Small intestine (tissue), 7 donors: Measurements from ENCODE around the gene SYCP2L. TPM values are rescaled to one million over a fixed set of nuclear protein-coding genes. Genes with fewer than 3 reads are reported as not detected.
"Not testable (repeated sequence)": the region's sequence is repeated elsewhere in the genome, so short reads cannot be mapped to it uniquely, and the experiment has no call there.

Experiments
- DNase-seq, 2 donors: peaks; one replicate each; pipeline versions ENCODE4 v3.0.0 to v3.0.0-alpha.2; 2013
- FAIRE-seq: peaks from 2 replicates; lab custom pipeline; 2012; peaks lifted over from hg19 to GRCh38; lab: Jason Lieb, UNC
- H3K27ac ChIP-seq, 3 donors: one replicate each; pipeline ENCODE4 v1.5.1; 2013; ENCODE audit warnings: low read length in 2 of 3, mild to moderate bottlenecking in 2 of 3, control low read depth in 1 of 3, inconsistent platforms in 1 of 3, low read depth in 1 of 3, moderate library complexity in 1 of 3
- H3K27me3 ChIP-seq, 3 donors: one replicate each; pipeline ENCODE4 v1.6.1; 2013; ENCODE audit warnings: low read length in 3 of 3, inconsistent platforms in 1 of 3; ENCODE audit not compliant: control insufficient read depth in 3 of 3, insufficient read depth in 3 of 3
- H3K36me3 ChIP-seq, 3 donors: one replicate each; pipeline ENCODE4 v1.6.1; 2013; ENCODE audit warnings: low read length in 3 of 3, inconsistent platforms in 1 of 3, low read depth in 1 of 3, mild to moderate bottlenecking in 1 of 3, moderate library complexity in 1 of 3; ENCODE audit not compliant: control insufficient read depth in 3 of 3, insufficient read depth in 2 of 3
- H3K4me1 ChIP-seq, 3 donors: one replicate each; pipeline ENCODE4 v1.6.1; 2013; ENCODE audit warnings: low read length in 2 of 3, inconsistent platforms in 1 of 3, low read depth in 1 of 3, mild to moderate bottlenecking in 1 of 3, moderate library complexity in 1 of 3; ENCODE audit not compliant: control insufficient read depth in 3 of 3, insufficient read depth in 2 of 3
- H3K4me3 ChIP-seq, 3 donors: one replicate each; pipeline ENCODE4 v1.5.1; 2013; ENCODE audit warnings: low read length in 3 of 3, control low read depth in 1 of 3, inconsistent platforms in 1 of 3, low read depth in 1 of 3, mild to moderate bottlenecking in 1 of 3, moderate library complexity in 1 of 3
- H3K9me3 ChIP-seq, 2 donors: one replicate each; pipeline ENCODE4 v1.6.1; 2013; ENCODE audit warnings: low read depth in 1 of 2, low read length in 1 of 2; ENCODE audit not compliant: control insufficient read depth in 2 of 2, insufficient read depth in 1 of 2
- WGBS, 3 donors: extraction: QIAGEN DNeasy Blood & Tissue Kit; methylation state at CpG; one replicate each; pipeline ENCODE4 v1.1.7; 2013; 5-methylcytosine and 5-hydroxymethylcytosine counted together
- polyA plus RNA-seq, 4 donors: library from polyadenylated mRNA; stranded (reverse) in 3 of 4; unstranded in 1 of 4; fragments of 200-250 nt in 3 of 4; fragments of 120-200 nt in 1 of 4; gene quantifications; one replicate each; pipeline versions ENCODE4 v1.2.1 to v1.2.3, GENCODE V29; 2013
- donor health status: healthy with polysubstance abuse.
- donor health status: control.
- donor health status: control.
- donor health status: Bipolar disorder and iron deficiency.
- donor health status: healthy.

The SYCP2L gene
- polyA plus RNA-seq, 4 donors, result 0.07 to 0.40 TPM; not detected in 2

DNA sequence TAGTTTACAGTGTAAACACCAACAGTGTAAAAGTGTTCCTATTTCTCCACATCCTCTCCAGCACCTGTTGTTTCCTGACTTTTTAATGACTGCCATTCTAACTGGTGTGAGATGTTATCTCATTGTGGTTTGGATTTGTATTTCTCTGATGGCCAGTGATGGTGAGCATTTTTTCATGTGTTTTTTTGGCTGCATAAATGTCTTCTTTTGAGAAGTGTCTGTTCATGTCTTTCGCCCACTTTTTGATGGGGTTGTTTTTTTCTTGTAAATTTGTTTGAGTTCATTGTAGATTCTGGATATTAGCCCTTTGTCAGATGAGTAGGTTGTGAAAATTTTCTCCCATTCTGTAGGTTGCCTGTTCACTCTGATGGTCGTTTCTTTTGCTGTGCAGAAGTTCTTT, 98.1 kb downstream of the SYCP2L start:
- 19 to 75% (median 48%) methylated on average over 1 to 2 of the region's 2 CpGs for WGBS, 3 donors

DNA sequence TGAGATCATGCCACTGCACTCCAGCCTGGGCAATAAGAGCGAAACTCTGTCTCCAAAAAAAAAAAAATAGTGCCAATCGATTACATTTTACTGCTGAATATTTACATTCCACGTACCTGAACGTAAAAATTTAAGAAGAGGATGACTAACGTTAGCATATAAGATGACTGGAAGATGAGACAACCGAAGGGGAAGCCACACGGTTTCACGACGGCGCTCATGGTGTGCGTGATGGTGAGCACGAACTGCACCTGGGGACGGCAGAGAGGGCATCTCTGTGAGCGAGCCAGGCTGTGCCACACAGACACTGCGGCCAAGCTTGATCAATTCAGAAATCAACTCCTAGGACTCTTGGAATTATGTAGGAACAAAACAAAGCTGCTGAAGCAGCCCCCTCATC, 102.7 kb downstream of the SYCP2L start:
- H3K36me3 ChIP-seq, result no peaks in the 10 kb centered on the region
- no peaks in the 10 kb centered on the region for H3K4me1 ChIP-seq
- 92 to 93% (median 92%) methylated on average over 15 of the region's 15 CpGs for WGBS, 3 donors
- no peak overlapping the region for H3K4me3 ChIP-seq
- no peak for FAIRE-seq
- DNase-seq, result no peak
- no peak overlapping the region for H3K27ac ChIP-seq
- no peaks in the 10 kb centered on the region for H3K27me3 ChIP-seq
- no peaks in the 10 kb centered on the region for H3K9me3 ChIP-seq

More for the DNA sequence above, 98.1 kb downstream of the SYCP2L start:
- not testable (repeated sequence) for DNase-seq, H3K36me3 ChIP-seq, H3K27me3 ChIP-seq, H3K4me1 ChIP-seq, H3K27ac ChIP-seq, H3K9me3 ChIP-seq, H3K4me3 ChIP-seq, FAIRE-seq

DNA sequence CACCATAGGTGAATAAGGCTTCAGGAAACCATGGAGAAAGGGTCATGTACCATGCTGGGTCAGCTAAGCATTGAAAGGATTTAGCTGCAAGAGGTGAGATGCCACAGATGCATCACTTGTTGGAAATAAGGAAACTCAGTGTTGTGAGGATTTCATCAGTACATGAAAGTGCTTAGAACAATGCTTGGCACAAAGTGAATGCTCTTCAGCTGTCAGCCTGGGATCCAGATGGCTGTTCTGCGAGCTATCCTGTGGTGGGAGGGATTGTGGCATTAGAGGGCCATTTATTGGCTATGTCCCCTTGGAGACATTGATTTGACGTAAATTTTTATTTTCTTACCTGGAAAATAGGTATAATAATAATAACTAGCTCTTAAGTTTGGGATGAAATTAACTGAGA, 104.3 kb downstream of the SYCP2L start:
- Histone ChIP-seq H3K9me3 (no peaks in the 10 kb centered on the region), H3K4me3 (no peak overlapping the region), H3K4me1 (no peaks in the 10 kb centered on the region), H3K36me3 (no peaks in the 10 kb centered on the region), H3K27me3 (no peaks in the 10 kb centered on the region), H3K27ac (no peak overlapping the region)
- FAIRE-seq (no peak), DNase-seq (no peak)
- 60 to 68% (median 63%) methylated on average over 2 of the region's 2 CpGs for WGBS, 3 donors

DNA sequence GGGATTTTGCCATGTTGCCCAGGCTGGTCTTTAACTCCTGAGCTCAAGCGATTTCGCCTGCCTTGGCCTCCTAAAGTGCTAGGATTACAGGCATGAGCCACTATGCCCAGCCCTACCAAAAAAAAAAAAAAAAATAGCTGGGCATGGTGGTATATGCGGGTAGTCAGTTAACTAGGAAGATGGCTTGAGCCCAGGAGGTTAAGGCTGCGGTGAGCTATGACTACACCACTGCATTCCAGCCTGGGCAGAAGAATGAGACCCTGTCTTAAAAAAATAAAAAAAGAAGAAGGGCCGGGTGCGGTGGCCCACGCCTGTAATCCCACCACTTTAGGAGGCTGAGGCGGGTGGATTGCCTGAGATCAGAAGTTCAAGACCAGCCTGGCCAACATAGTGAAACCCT, 107.0 kb downstream of the SYCP2L start:
- no peaks in the 10 kb centered on the region for H3K27me3 ChIP-seq
- H3K4me3 ChIP-seq, result no peak overlapping the region
- no peak overlapping the region for H3K27ac ChIP-seq
- DNase-seq (no peak), FAIRE-seq (no peak)
- 95 to 97% (median 96%) methylated on average over 8 of the region's 8 CpGs for WGBS, 3 donors
- no peaks in the 10 kb centered on the region for H3K4me1 ChIP-seq
- H3K9me3 ChIP-seq, result no peaks in the 10 kb centered on the region
- no peaks in the 10 kb centered on the region for H3K36me3 ChIP-seq

DNA sequence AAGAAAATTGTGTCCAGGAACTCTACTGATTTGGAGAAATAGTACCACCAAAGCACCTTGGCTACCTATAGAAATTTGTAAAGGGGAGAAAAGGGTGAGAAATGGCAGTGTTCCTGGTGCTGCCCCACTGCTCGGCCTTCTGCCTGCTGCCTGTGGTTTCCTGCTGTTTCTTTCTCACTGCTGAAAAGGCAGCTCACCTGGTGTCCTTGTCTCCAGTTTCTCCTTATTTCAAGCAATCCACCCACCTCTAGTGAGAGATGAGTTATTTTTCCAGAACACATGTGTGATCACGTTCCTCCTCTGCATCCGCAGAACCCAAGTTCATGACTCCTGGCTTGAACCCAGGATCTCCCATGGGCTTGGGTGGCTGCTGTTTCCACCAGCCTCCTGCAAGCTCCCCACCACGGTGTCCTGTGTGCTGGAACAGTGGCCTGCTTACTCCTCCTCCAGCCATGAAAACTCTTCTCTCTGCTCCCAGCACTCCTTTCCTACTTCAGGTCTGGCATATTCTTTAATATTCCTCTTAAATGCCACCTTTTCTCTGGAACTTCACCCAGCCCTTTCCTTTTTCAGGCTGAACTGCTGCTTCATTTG, 108.4 kb downstream of the SYCP2L start:
- no peak for FAIRE-seq

DNA sequence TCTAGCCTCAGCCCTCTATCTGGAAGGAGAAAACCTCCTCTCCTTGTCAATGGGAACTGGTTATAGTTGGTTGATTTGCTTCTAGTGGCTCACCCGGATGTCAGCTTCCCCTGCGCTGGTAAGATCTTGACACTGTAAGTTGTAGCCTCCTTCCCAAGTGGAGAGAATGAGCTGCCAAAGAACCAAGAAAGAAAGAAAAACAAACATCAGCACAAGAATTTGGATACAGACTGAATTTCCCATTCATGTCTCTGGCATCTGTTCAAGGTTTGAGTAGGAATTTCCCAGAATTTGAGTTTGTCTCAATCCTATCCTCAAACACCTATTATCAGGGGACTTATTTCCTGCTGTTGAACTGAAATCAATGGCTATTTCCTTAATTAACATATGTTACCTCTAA, 113.1 kb downstream of the SYCP2L start:
- H3K9me3 ChIP-seq, result no peaks in the 10 kb centered on the region
- no peak for FAIRE-seq
- H3K4me3 ChIP-seq, result no peak overlapping the region
- H3K36me3 ChIP-seq, result no peaks in the 10 kb centered on the region
- no peak for DNase-seq
- no peaks in the 10 kb centered on the region for H3K27me3 ChIP-seq
- H3K4me1 ChIP-seq, result no peaks in the 10 kb centered on the region
- WGBS, 3 donors, result 58 to 86% (median 86%) methylated on average over 2 of the region's 2 CpGs
- H3K27ac ChIP-seq, result no peak overlapping the region

More for the DNA sequence above, 108.4 kb downstream of the SYCP2L start:
- Histone ChIP-seq H3K4me3 (no peak overlapping the region), H3K27ac (no peak overlapping the region), H3K36me3 (no peaks in the 10 kb centered on the region), H3K9me3 (no peaks in the 10 kb centered on the region), H3K27me3 (no peaks in the 10 kb centered on the region), H3K4me1 (no peaks in the 10 kb centered on the region)
- no peak for DNase-seq
- 72 to 88% (median 84%) methylated on average over 4 of the region's 4 CpGs for WGBS, 3 donors

DNA sequence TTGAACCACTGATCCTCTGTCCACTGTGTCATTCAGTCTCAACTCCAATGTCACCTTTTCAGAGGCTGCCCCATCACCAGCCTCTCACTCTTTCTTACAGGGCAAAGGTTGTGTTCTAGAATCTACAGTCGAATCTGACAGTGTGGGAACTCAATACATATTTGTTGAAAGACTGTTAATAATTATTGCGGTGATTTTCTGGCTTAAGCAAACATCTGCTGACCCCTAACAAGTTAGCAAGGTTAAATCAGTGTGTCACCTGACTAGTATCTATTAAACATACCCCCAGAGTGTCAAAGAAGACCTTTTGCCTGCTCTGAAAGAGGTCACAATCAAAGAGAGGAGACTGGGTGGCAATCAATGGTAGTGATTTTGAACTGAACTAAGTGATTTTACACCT, 115.3 kb downstream of the SYCP2L start:
- H3K4me1 ChIP-seq, result no peaks in the 10 kb centered on the region
- WGBS, 3 donors, result 23 to 64% (median 36%) methylated on average over 2 of the region's 2 CpGs
- no peak overlapping the region for H3K4me3 ChIP-seq
- H3K27ac ChIP-seq, result no peak overlapping the region
- no peaks in the 10 kb centered on the region for H3K27me3 ChIP-seq
- DNase-seq, result no peak
- no peak for FAIRE-seq
- no peaks in the 10 kb centered on the region for H3K36me3 ChIP-seq
- H3K9me3 ChIP-seq, result no peaks in the 10 kb centered on the region

DNA sequence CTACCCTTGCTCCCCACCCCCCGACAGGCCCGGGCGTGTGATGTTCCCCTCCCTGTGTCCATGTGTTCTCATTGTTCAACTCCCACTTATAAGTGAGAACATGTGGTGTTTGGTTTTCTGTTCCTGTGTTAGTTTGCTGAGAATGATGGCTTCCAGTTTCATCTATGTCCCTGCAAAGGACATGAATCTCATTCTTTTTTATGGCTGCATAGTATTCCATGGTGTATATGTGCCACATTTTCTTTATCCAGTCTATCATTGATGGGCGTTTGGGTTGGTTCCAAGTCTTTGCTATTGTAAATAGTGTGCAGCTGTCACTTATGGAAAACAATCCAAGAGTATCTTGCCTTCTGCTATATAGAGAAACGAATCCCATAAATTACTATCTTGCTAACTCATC, 116.4 kb downstream of the SYCP2L start:
- WGBS, 3 donors, result 85 to 89% (median 86%) methylated on average over 5 of the region's 5 CpGs
- not testable (repeated sequence) for FAIRE-seq, H3K9me3 ChIP-seq

DNA sequence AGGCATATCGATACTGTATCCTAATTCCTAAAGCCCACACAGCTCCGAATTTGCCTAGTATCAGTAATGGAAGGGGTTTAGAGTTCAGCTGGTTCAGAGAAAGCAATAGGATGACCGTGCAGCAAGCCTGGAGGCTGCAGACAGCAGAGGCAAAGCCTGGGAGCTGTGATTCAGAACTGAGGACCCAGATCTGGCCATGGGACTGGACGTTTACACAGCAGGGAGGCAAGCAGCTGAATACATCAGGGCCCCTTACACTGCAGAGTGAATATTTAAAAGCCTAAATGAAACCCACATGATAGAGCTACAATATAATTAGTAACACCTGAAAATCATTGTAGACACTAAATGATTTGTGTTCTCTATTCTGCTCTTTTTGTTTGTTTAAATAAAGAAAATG, 119.2 kb downstream of the SYCP2L start:
- no peak overlapping the region for H3K27ac ChIP-seq
- H3K9me3 ChIP-seq, result no peaks in the 10 kb centered on the region
- FAIRE-seq (no peak), DNase-seq (no peak)
- 61 to 70% (median 66%) methylated on average over 4 of the region's 4 CpGs for WGBS, 3 donors
- H3K36me3 ChIP-seq, result no peaks in the 10 kb centered on the region
- no peak overlapping the region for H3K4me3 ChIP-seq
- peaks cover 0 to 3% (median 0%) of the 10 kb centered on the region in 3 donors for H3K4me1 ChIP-seq
- no peaks in the 10 kb centered on the region for H3K27me3 ChIP-seq

More for the DNA sequence above, 116.4 kb downstream of the SYCP2L start:
- not testable (repeated sequence) for H3K27ac ChIP-seq, DNase-seq, H3K27me3 ChIP-seq, H3K4me3 ChIP-seq, H3K4me1 ChIP-seq, H3K36me3 ChIP-seq
